ENCODE measurements around the gene LIPT2.
"Not testable (repeated sequence)": the region's sequence is repeated elsewhere in the genome, so short reads cannot be mapped to it uniquely, and the experiment has no call there.

The LIPT2 gene

GRCh38 chr11:74492974-74493790 is at the start of gene LIPT2:
TSS of gene LIPT2 (minus strand) at chr11:74493724. CDS start at chr11:74493703, 21 bp downstream.
- DNase-seq (ENCODE audit: low spot score) = peak; percentile 98

DNA sequence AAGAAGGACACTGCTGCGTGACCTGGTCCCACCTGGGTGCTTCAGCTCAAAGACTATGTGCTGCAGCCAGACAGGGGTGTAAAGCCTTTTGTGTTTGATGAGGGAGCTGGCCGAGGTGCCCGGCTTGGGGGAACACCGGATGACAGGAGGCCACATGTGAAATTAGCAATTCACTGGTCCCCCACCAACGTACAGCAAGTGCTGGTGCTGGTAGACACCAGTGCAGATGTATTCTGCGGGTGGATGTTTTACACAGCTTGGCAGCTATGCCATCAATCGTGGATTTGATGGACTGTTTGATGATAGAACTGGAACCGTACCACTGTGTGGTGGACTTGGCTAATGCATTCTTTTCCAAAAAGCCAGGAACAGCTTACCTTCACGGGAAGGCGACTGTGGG is 47.9 kb upstream of the LIPT2 start:
- no peak for DNase-seq (ENCODE audit: low spot score)

DNA sequence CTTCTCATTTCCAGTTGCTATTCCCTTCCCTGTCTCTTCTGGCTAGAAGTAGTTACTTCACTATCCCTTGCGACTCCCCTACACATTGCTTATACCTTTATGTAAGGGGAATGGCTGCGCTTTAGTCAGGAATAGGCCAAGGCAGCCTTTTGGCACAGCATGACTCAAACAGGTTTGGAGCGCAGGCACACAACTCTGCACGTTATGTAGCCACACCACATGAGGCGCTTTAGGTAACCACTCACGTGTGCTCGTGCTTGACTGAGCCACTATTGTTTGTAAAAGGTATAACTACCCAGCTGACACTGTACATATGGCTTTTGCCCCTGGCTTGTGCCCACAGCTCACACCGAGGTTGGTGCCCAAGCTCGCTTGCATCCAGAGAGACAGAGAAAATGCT is 46.7 kb upstream of the LIPT2 start:
- no peak for DNase-seq (ENCODE audit: low spot score)

DNA sequence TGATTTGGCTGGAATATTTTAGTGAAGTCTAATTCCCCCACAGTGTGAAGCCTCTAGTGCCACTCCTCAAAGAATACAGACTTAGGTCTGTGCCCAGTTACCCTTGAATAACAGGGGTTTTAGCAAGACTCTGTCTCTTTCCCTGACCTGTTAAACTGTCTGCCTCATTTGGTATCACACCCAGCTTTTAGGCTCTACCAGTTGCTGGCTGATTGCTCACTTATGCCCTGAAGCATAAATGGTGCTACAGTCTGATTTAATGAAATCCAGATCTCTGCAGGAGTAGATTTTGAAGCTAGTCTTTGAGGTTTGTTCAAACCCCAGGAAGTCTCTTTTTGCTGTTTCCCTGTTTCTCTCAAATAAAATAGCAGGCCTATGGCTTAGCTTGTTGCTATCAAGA is 45.2 kb upstream of the LIPT2 start:
- DNase-seq (ENCODE audit: low spot score) = no peak

DNA sequence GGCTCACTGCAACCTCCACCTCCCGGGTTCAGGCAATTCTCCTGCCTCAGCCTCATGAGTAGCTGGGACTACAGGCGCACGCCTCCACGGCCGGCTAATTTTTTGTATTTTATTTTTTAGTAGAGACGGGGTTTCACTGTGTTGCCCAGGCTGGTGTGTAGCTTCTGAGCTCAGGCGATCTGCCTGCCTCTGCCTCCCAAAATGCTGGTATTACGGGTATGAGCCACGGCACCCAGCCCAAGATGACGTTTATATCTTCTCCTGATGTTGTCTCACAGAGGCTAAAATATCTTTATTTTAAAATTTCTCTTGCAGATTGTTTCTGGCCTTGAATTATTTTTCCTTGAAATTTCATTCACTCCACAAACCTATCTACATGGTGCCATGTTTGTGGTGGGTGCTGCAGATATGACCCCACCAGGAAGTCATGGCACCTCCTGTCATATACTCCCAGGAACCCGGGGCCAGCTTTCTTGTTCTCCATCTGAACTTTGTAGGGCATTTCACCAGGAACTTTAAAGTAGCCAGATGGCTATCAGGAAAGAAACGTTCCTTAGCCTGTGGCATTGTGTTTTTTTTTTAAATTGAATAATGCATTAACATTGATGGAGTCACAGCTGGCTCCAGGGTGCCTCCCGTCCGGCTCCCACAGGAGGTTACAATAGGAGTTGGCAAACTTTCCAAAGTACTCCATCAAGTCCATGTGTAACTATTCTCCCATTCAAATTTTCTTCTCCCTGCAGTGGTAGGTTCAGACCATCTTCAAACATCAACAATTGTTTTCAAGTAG is 42.0 kb upstream of the LIPT2 start:
- DNase-seq (ENCODE audit: low spot score) = no peak

DNA sequence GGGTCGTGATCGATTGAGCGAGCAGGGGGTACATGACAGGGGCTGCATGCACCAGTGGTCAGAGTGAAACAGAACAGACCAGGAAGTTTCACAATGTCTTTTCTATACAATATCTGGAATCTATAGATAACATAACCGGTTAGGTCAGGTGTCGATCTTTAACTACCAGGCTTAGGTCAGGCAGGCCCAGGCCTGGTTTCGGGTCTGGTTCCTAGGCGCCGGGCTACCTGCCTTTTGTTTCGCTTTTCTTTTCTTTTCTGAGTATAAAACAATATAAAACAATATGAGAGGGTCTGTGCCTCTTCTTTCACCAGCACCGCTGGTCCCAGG is 41.4 kb upstream of the LIPT2 start:
- not testable (repeated sequence) for DNase-seq (ENCODE audit: low spot score)

DNA sequence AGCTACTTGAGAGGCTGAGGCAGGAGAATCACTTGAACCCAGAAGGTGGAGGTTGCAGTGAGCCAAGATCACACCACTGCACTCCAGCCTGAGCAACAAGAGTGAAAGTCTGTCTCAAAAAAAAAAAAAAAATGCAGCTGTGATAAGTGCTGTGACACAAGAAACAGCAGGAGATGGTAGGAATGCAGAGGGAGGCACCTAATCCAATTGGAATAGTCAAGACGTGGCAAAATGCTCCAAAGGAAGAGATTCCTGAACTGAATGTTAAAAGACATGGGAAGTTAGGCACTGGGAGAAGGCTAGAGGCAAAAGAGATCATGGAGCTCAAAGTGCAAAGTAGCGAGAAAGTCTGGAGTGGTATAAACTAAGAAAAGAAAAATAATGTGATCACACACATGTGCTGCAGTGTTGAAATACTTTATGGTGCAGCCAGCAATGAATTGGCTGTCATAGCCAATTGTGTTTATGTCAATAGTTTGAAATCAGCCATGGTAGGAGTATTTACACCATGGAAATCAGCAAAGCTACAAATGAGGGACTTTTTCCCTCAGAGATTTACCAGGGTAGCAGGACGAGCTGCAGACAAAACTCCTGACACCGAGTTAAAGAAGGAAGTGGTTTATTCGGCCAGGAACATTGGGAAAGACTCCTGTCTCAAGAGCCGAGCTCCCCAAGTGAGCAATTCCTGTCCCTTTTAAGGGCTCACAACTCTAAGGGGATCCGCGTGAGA is 40.9 kb upstream of the LIPT2 start:
- DNase-seq (ENCODE audit: low spot score) = no peak

DNA sequence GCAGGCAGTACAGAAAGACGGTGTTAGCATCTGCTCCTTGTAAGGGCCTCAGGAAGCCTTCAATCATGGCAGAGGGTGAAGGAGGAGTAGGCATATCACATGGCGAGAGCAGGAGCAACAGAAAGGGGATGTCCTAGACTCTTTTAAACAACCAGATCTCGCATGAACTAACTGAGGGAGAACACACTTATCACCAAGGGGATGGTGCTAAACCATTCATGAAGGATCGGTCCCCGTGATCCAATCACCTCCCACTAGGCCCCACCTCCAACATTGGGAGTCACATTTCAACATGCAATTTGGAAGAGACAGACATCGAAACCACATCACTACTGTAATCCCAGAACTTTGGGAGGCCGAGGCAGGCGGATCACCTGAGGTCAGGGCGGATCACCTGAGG is 39.9 kb upstream of the LIPT2 start:
- no peak for DNase-seq (ENCODE audit: low spot score)

GRCh38 chr11:74532501-74533246 is 39.1 kb upstream of the LIPT2 start:
- DNase-seq (ENCODE audit: low spot score) = no peak

DNA sequence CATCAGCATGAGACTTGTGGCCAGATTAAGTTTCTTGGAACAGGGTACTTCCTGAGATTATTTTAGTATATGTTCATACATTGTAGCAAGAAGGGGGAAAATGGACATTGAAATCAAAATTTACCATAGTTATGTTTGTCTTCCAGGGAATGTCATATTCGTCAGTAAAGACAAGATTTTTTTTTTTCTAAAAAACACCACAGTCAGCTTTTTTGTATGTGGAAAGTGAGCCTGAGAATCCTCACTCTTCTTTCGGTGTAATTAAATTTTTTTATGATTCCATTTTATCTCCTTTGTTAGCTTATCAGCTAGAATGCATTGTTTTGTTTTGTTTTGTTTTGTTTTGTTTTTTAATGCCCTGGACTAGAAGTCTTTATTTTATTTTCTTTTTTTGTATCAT is 31.5 kb upstream of the LIPT2 start:
- no peak for DNase-seq (ENCODE audit: low spot score)

DNA sequence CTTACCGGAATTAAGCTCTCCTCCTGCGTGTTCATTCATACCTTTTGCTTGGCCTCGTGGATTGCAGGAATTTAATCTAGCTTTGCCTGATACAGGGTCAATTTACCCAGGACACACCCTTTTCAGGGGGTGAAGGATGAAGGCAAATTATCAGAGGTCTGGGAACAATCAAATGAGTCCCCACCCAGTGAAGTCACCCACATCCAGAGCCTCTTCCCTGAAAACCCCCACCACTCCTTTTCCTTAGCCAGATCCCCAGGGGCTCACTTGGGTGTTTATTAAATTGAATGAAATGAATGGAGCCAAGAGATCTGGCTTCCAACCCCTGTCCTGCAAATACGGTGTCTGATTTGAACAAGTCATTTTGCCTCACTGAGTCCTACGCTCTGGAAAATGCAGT is 31.0 kb upstream of the LIPT2 start:
- no peak for DNase-seq (ENCODE audit: low spot score)

- no peak for DNase-seq (ENCODE audit: low spot score)
Measured at GRCh38 chr11:74522776-74523175, 29.3 kb upstream of the LIPT2 start.

GRCh38 chr11:74521666-74522252 is 28.2 kb upstream of the LIPT2 start:
- no peak for DNase-seq (ENCODE audit: low spot score)

- no peak for DNase-seq (ENCODE audit: low spot score)
Measured at GRCh38 chr11:74520927-74521665, 27.6 kb upstream of the LIPT2 start.

DNA sequence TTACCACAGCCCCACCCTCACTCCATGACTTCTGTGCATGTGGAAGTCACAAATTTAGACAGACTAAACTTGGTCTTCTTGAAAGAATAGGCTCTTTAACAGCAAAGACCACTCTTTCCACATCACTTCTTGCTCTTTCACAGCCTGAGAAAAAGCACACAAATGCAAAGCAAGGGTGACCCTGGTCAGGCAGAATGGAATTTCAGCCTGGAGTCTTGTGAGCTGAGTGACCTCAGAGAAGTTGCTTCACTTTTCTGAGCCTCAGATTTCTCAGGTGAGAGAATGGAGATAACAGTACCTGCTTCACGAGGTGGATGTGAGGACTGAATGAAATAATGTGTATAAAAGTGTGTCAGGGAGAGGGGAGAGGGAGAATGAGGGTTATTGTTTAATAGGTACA is 26.8 kb upstream of the LIPT2 start:
- no peak for DNase-seq (ENCODE audit: low spot score)

- DNase-seq (ENCODE audit: low spot score) = no peak
Measured at GRCh38 chr11:74519710-74520109, 26.2 kb upstream of the LIPT2 start.

DNA sequence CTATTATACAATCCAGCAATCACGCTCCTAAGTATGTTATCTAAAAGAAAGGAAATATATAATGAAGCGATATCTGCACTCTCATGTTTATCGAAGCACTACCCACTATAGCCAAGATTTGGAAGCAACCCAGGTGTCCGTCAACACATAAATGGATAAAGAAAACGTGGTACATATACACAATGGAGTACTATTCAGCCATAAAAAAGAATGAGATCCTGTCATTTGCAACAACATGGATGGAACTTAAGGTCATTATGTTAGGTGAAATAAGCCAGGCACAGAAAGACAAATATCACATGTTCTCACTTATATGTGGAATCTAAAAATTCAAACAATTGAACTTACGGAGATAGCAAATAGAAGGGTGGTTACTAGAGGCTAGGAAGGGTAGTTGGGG is 24.1 kb upstream of the LIPT2 start:
- not testable (repeated sequence) for DNase-seq (ENCODE audit: low spot score)

DNA sequence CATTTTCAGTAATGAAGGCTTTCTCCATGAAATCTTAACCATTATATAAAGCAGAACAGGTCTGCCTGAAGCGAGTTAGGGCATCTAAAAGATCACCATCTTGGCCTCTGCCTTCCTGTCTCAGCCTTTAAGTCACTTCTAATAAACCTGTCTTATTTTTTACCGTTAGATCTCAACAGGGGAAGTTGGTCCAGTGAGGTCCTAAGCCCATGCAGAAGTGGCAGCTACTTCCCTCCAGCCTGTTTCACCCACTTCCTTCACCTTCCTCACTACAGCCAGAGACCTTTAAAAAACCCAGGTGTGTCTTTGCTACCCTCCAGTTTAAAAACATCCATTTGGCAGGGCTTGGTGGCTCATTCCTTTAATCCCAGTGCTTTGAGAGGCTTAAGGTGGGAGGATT is 14.1 kb upstream of the LIPT2 start:
- no peak for DNase-seq (ENCODE audit: low spot score)

GRCh38 chr11:74506823-74507222 is 13.3 kb upstream of the LIPT2 start:
- DNase-seq (ENCODE audit: low spot score) = no peak

DNA sequence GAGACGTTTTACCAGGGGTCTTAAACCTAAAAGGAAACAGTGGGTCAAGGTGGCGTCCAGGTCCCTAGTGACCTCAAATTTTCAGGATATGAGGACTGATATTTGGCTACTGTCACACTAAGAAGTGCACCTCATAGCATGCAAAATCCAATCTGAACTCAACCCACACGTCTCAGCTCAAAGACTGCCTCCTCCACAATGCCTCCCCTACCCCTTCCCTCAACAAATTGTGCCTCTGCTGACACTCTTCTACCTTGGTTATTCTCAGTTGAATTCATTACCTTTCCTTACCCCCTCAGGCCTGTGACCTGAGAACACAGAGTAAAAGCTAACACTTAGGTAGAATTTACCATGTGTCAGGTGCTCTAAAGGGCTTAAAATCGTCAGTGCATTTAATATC is 12.4 kb upstream of the LIPT2 start:
- no peak for DNase-seq (ENCODE audit: low spot score)

DNA sequence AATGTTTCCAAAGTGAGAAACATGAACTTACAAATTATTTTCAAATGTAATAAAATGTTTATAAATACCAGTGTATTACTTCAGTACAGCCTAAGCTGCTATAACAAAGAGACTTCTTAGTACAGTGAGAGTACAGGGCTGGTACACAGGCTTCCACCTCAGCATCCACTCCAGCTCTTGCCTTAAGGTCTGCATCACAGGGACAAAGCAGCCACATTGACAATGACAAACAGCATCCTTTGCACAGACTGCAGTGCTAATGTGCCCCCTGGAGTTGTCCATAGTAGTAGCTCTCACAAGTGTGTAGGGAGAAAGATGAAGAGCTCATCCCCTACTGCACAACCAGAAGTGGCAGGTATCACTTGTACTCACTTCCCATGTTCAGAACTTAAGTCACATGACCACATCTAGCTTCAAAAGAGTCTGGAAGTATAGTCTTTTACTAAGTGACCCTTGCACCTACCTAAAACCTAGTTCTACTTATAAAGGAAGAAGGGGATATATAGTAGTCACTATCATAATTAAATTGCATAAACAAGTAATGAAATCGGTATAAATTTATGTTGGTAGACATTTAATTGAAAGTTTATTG is 10.7 kb upstream of the LIPT2 start:
- DNase-seq (ENCODE audit: low spot score) = no peak
